WTC11 (cell line): ENCODE measurements around the gene SENP3.

Source experiments
- CDX4 ChIP-seq: fragments of 250-450 bp; sonication (Bioruptor Pico); IDR thresholded peaks from 2 replicates; pipeline ENCODE4 v1.9.0; 2021; ENCODE audit warnings: moderate library complexity, mild to moderate bottlenecking, inconsistent platforms, borderline replicate concordance
- JUN ChIP-seq: sonication (generic); formaldehyde crosslinking; IDR thresholded peaks from 2 replicates; pipeline ENCODE4 v1.8.0; 2023; ENCODE audit warnings: mild to moderate bottlenecking, missing genetic modification reagents
- TF ChIP-seq, protein P1 (sequence below): fragments of 200-600 bp; IDR thresholded peaks from 2 replicates; pipeline ENCODE4 v1.8.0; 2022; ENCODE audit warnings: antibody characterized with exemption

DNA sequence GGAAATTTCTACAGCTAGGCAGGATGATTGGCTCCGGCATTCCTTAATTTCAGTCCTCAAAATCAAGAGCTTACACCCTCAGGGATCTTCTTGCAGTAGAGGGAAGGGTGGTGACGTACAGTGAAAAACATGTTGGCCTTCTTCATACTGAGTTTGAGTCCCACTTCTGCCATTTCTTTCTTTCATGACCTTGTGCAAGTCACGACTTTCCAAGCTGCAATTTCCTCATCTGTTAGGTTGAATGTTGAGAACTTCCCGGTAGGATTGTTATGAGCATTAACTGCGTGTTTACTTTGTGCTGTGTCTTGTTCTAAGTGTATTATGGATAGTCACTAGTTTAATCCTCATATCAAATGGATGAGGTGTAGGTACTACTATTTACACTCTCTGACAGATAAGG is 7.9 kb downstream of the SENP3 start:
- TF ChIP-seq, protein P1, sequence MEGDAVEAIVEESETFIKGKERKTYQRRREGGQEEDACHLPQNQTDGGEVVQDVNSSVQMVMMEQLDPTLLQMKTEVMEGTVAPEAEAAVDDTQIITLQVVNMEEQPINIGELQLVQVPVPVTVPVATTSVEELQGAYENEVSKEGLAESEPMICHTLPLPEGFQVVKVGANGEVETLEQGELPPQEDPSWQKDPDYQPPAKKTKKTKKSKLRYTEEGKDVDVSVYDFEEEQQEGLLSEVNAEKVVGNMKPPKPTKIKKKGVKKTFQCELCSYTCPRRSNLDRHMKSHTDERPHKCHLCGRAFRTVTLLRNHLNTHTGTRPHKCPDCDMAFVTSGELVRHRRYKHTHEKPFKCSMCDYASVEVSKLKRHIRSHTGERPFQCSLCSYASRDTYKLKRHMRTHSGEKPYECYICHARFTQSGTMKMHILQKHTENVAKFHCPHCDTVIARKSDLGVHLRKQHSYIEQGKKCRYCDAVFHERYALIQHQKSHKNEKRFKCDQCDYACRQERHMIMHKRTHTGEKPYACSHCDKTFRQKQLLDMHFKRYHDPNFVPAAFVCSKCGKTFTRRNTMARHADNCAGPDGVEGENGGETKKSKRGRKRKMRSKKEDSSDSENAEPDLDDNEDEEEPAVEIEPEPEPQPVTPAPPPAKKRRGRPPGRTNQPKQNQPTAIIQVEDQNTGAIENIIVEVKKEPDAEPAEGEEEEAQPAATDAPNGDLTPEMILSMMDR = no peak
- no peak for TF ChIP-seq JUN (CRISPR knock-in tag)
- no peak for TF ChIP-seq CDX4 (CRISPR knock-in tag)
